Measurements from ENCODE around the gene FHIT. TPM values are rescaled to one million over a fixed set of nuclear protein-coding genes. Genes with fewer than 3 reads are reported as not detected.

Gene FHIT
- total and polyA plus RNA-seq, 4 donors, result 2.1 to 14.7 (median 6.6) TPM

- Histone ChIP-seq H3K9me3 (ENCODE audit: control insufficient read depth in 4 of 4, low read length in 3 of 4) (no peaks in the 10 kb centered on the region), H3K4me3 (ENCODE audit: low read depth in 1 of 3, low read length in 3 of 3) (no peak overlapping the region), H3K36me3 (ENCODE audit: control insufficient read depth in 4 of 4, insufficient read depth in 3 of 4, low read depth in 1 of 4, low read length in 3 of 4) (no peaks in the 10 kb centered on the region), H3K27me3 (ENCODE audit: control insufficient read depth in 4 of 4, insufficient read depth in 4 of 4, low read length in 3 of 4) (no peaks in the 10 kb centered on the region), H3K9ac (ENCODE audit: low read depth in 1 of 2, low read length in 2 of 2) (no peak overlapping the region), H3K4me1 (ENCODE audit: control insufficient read depth in 4 of 4, insufficient read depth in 4 of 4, low read length in 3 of 4) (no peaks in the 10 kb centered on the region), H3K27ac (ENCODE audit: low read depth in 1 of 2, low read length in 2 of 2) (no peak overlapping the region)
- DNase-seq (ENCODE audit: low spot score), result no peak
- 87% methylated on average over 12 of the region's 12 CpGs for WGBS
- TF ChIP-seq HNF4G (IDR thresholded peaks at IDR 0.05), result no peak
- no peak for TF ChIP-seq REST (IDR thresholded peaks at IDR 0.05)
- no peak for TF ChIP-seq HNF4A (conservative IDR thresholded peaks at IDR 0.05)
These were observed 1457.3 kb downstream of the FHIT start for GRCh38 chr3:59793976-59794375.

GRCh38 chr3:59791774-59792308, 1459.4 kb downstream of the FHIT start:
- no peak overlapping the region for H3K27ac ChIP-seq (ENCODE audit: low read depth in 1 of 2, low read length in 2 of 2)
- no peak overlapping the region for H3K4me3 ChIP-seq (ENCODE audit: low read depth in 1 of 3, low read length in 3 of 3)
- no peaks in the 10 kb centered on the region for H3K36me3 ChIP-seq (ENCODE audit: control insufficient read depth in 4 of 4, insufficient read depth in 3 of 4, low read depth in 1 of 4, low read length in 3 of 4)
- 49% methylated on average over 3 of the region's 3 CpGs for WGBS
- DNase-seq (ENCODE audit: low spot score), result no peak
- TF ChIP-seq FOXA1 (IDR thresholded peaks at IDR 0.05) (no peak), JUND (IDR thresholded peaks at IDR 0.05) (no peak), YY1 (IDR thresholded peaks at IDR 0.05) (no peak), ZBTB33 (IDR thresholded peaks at IDR 0.05) (no peak), HNF4G (IDR thresholded peaks at IDR 0.05) (no peak), RXRA (IDR thresholded peaks at IDR 0.05) (no peak), MAX (IDR thresholded peaks at IDR 0.05) (no peak), EGR1 (IDR thresholded peaks at IDR 0.05; ENCODE audit: low read depth in 2 of 2) (no peak), TAF1 (conservative IDR thresholded peaks at IDR 0.05) (no peak), FOXA2 (IDR thresholded peaks at IDR 0.05) (no peak), GABPA (IDR thresholded peaks at IDR 0.05 in 1 of 2, conservative IDR thresholded peaks at IDR 0.05 in 1 of 2) (no peak)
- no peaks in the 10 kb centered on the region for H3K27me3 ChIP-seq (ENCODE audit: control insufficient read depth in 4 of 4, insufficient read depth in 4 of 4, low read length in 3 of 4)
- no peak overlapping the region for H3K9ac ChIP-seq (ENCODE audit: low read depth in 1 of 2, low read length in 2 of 2)
- no peaks in the 10 kb centered on the region for H3K4me1 ChIP-seq (ENCODE audit: control insufficient read depth in 4 of 4, insufficient read depth in 4 of 4, low read length in 3 of 4)
- no peaks in the 10 kb centered on the region for H3K9me3 ChIP-seq (ENCODE audit: control insufficient read depth in 4 of 4, low read length in 3 of 4)

- H3K27ac ChIP-seq (ENCODE audit: low read depth in 1 of 2, low read length in 2 of 2), result no peak overlapping the region
- no peak overlapping the region for H3K9ac ChIP-seq (ENCODE audit: low read depth in 1 of 2, low read length in 2 of 2)
- H3K27me3 ChIP-seq (ENCODE audit: control insufficient read depth in 4 of 4, insufficient read depth in 4 of 4, low read length in 3 of 4), result no peaks in the 10 kb centered on the region
- H3K36me3 ChIP-seq (ENCODE audit: control insufficient read depth in 4 of 4, insufficient read depth in 3 of 4, low read depth in 1 of 4, low read length in 3 of 4), result no peaks in the 10 kb centered on the region
- WGBS, result 87% methylated on average over 1 of the region's 1 CpG
- H3K4me1 ChIP-seq (ENCODE audit: control insufficient read depth in 4 of 4, insufficient read depth in 4 of 4, low read length in 3 of 4), result no peaks in the 10 kb centered on the region
- DNase-seq (ENCODE audit: low spot score), result no peak
- H3K9me3 ChIP-seq (ENCODE audit: control insufficient read depth in 4 of 4, low read length in 3 of 4), result no peaks in the 10 kb centered on the region
- no peak overlapping the region for H3K4me3 ChIP-seq (ENCODE audit: low read depth in 1 of 3, low read length in 3 of 3)
- TF ChIP-seq HNF4G (IDR thresholded peaks at IDR 0.05) (no peak), JUND (IDR thresholded peaks at IDR 0.05) (no peak), MAX (IDR thresholded peaks at IDR 0.05) (no peak), HNF4A (conservative IDR thresholded peaks at IDR 0.05) (no peak), RXRA (IDR thresholded peaks at IDR 0.05) (no peak), RAD21 (IDR thresholded peaks at IDR 0.05) (no peak), ATF3 (IDR thresholded peaks at IDR 0.05) (no peak), FOXA1 (IDR thresholded peaks at IDR 0.05) (no peak), ZBTB33 (IDR thresholded peaks at IDR 0.05) (no peak), SP1 (IDR thresholded peaks at IDR 0.05) (no peak)
These were observed 1461.0 kb downstream of the FHIT start for GRCh38 chr3:59790241-59790640.

Measured in liver (tissue), 9 donors.